ENCODE data around the gene S1PR3. TPM values are rescaled to one million over a fixed set of nuclear protein-coding genes. Genes with fewer than 3 reads are reported as not detected.

Gene S1PR3
- total and polyA plus RNA-seq, 9 of the 15 experiments (the other 6 are each of a cell fraction or from before 2014, with no cell fraction given) = 0.03 to 2.0 (median 0.29) TPM

- TF ChIP-seq FOSL1 (tag; conservative IDR thresholded peaks at IDR 0.05) (peak; percentile 79), EP300 (IDR thresholded peaks at IDR 0.05; ENCODE audit: low read length) (peak; percentile 45; the same call in 1 of the 2 replicates), CREM (IDR thresholded peaks at IDR 0.05; ENCODE audit: low read depth) (0 out of 2 replicates have a peak, but pooled peaks have one; percentile 18), SMARCA4 (IDR thresholded peaks at IDR 0.05) (peak; percentile 46), JUND (IDR thresholded peaks at IDR 0.05; ENCODE audit: borderline replicate concordance, low read depth, low read length) (0 out of 2 replicates have a peak, but pooled peaks have one; percentile 14), JUND (tag; IDR thresholded peaks at IDR 0.05; ENCODE audit: borderline replicate concordance, low read depth, low read length) (no peak), ARID1B (IDR thresholded peaks at IDR 0.05) (peak; percentile 86), L3MBTL2 (IDR thresholded peaks at IDR 0.05) (peak; percentile 66; the same call in 1 of the 2 replicates), ZNF644 (tag; IDR thresholded peaks at IDR 0.05; ENCODE audit: low read depth) (no peak), SOX6 (IDR thresholded peaks at IDR 0.05) (0 out of 2 replicates have a peak, but pooled peaks have one; percentile 37)
- TF ChIP-seq, protein P1, sequence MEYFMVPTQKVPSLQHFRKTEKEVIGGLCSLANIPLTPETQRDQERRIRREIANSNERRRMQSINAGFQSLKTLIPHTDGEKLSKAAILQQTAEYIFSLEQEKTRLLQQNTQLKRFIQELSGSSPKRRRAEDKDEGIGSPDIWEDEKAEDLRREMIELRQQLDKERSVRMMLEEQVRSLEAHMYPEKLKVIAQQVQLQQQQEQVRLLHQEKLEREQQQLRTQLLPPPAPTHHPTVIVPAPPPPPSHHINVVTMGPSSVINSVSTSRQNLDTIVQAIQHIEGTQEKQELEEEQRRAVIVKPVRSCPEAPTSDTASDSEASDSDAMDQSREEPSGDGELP (CRISPR knock-in tag; IDR thresholded peaks at IDR 0.05; ENCODE audit: borderline replicate concordance) = peak; percentile 40
- TF ChIP-seq, protein P2, sequence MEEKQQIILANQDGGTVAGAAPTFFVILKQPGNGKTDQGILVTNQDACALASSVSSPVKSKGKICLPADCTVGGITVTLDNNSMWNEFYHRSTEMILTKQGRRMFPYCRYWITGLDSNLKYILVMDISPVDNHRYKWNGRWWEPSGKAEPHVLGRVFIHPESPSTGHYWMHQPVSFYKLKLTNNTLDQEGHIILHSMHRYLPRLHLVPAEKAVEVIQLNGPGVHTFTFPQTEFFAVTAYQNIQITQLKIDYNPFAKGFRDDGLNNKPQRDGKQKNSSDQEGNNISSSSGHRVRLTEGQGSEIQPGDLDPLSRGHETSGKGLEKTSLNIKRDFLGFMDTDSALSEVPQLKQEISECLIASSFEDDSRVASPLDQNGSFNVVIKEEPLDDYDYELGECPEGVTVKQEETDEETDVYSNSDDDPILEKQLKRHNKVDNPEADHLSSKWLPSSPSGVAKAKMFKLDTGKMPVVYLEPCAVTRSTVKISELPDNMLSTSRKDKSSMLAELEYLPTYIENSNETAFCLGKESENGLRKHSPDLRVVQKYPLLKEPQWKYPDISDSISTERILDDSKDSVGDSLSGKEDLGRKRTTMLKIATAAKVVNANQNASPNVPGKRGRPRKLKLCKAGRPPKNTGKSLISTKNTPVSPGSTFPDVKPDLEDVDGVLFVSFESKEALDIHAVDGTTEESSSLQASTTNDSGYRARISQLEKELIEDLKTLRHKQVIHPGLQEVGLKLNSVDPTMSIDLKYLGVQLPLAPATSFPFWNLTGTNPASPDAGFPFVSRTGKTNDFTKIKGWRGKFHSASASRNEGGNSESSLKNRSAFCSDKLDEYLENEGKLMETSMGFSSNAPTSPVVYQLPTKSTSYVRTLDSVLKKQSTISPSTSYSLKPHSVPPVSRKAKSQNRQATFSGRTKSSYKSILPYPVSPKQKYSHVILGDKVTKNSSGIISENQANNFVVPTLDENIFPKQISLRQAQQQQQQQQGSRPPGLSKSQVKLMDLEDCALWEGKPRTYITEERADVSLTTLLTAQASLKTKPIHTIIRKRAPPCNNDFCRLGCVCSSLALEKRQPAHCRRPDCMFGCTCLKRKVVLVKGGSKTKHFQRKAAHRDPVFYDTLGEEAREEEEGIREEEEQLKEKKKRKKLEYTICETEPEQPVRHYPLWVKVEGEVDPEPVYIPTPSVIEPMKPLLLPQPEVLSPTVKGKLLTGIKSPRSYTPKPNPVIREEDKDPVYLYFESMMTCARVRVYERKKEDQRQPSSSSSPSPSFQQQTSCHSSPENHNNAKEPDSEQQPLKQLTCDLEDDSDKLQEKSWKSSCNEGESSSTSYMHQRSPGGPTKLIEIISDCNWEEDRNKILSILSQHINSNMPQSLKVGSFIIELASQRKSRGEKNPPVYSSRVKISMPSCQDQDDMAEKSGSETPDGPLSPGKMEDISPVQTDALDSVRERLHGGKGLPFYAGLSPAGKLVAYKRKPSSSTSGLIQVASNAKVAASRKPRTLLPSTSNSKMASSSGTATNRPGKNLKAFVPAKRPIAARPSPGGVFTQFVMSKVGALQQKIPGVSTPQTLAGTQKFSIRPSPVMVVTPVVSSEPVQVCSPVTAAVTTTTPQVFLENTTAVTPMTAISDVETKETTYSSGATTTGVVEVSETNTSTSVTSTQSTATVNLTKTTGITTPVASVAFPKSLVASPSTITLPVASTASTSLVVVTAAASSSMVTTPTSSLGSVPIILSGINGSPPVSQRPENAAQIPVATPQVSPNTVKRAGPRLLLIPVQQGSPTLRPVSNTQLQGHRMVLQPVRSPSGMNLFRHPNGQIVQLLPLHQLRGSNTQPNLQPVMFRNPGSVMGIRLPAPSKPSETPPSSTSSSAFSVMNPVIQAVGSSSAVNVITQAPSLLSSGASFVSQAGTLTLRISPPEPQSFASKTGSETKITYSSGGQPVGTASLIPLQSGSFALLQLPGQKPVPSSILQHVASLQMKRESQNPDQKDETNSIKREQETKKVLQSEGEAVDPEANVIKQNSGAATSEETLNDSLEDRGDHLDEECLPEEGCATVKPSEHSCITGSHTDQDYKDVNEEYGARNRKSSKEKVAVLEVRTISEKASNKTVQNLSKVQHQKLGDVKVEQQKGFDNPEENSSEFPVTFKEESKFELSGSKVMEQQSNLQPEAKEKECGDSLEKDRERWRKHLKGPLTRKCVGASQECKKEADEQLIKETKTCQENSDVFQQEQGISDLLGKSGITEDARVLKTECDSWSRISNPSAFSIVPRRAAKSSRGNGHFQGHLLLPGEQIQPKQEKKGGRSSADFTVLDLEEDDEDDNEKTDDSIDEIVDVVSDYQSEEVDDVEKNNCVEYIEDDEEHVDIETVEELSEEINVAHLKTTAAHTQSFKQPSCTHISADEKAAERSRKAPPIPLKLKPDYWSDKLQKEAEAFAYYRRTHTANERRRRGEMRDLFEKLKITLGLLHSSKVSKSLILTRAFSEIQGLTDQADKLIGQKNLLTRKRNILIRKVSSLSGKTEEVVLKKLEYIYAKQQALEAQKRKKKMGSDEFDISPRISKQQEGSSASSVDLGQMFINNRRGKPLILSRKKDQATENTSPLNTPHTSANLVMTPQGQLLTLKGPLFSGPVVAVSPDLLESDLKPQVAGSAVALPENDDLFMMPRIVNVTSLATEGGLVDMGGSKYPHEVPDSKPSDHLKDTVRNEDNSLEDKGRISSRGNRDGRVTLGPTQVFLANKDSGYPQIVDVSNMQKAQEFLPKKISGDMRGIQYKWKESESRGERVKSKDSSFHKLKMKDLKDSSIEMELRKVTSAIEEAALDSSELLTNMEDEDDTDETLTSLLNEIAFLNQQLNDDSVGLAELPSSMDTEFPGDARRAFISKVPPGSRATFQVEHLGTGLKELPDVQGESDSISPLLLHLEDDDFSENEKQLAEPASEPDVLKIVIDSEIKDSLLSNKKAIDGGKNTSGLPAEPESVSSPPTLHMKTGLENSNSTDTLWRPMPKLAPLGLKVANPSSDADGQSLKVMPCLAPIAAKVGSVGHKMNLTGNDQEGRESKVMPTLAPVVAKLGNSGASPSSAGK (IDR thresholded peaks at IDR 0.05) = peak; percentile 69
Measured at GRCh38 chr9:89052470-89053097, 61.3 kb downstream of the S1PR3 start (continued).
